ACC112 (cell line): Measurements from ENCODE around the gene PLA2G4F.

Experiments used
- H2AFZ ChIP-seq: fragments of 200-600 bp; sonication (generic); one replicate; pipeline ENCODE4 v1.6.0; 2017; ENCODE audit warnings: antibody characterized with exemption, low read length; ENCODE audit not compliant: unreplicated experiment
- H3K27ac ChIP-seq: fragments of 200-600 bp; sonication (generic); 2 replicates; pipeline ENCODE4 v1.5.1; 2014; ENCODE audit warnings: low read depth, mild to moderate bottlenecking, antibody characterized with exemption, low read length, moderate library complexity
- H3K27me3 ChIP-seq: fragments of 200-600 bp; sonication (generic); 2 replicates; pipeline ENCODE4 v1.6.1; 2014; ENCODE audit warnings: mild to moderate bottlenecking, antibody characterized with exemption, low read length, moderate library complexity, mixed read lengths; ENCODE audit not compliant: insufficient read depth
- H3K36me3 ChIP-seq: fragments of 200-600 bp; sonication (generic); 2 replicates; pipeline ENCODE4 v1.6.1; 2016; ENCODE audit warnings: mild to moderate bottlenecking, antibody characterized with exemption, low read length, moderate library complexity, mixed read lengths; ENCODE audit not compliant: insufficient read depth
- H3K4me1 ChIP-seq: fragments of 200-600 bp; sonication (generic); one replicate; pipeline ENCODE4 v1.6.1; 2016; ENCODE audit warnings: low read length, mixed read lengths; ENCODE audit not compliant: insufficient read depth, unreplicated experiment, control insufficient read depth
- H3K4me3 ChIP-seq: fragments of 200-600 bp; sonication (generic); 2 replicates; pipeline ENCODE4 v1.5.1; 2014; ENCODE audit warnings: mild to moderate bottlenecking, low read depth, low read length
- H3K79me2 ChIP-seq: fragments of 200-600 bp; sonication (generic); one replicate; pipeline ENCODE4 v1.6.0; 2016; ENCODE audit warnings: low read length; ENCODE audit not compliant: control insufficient read depth, unreplicated experiment, insufficient read depth

The PLA2G4F gene

DNA sequence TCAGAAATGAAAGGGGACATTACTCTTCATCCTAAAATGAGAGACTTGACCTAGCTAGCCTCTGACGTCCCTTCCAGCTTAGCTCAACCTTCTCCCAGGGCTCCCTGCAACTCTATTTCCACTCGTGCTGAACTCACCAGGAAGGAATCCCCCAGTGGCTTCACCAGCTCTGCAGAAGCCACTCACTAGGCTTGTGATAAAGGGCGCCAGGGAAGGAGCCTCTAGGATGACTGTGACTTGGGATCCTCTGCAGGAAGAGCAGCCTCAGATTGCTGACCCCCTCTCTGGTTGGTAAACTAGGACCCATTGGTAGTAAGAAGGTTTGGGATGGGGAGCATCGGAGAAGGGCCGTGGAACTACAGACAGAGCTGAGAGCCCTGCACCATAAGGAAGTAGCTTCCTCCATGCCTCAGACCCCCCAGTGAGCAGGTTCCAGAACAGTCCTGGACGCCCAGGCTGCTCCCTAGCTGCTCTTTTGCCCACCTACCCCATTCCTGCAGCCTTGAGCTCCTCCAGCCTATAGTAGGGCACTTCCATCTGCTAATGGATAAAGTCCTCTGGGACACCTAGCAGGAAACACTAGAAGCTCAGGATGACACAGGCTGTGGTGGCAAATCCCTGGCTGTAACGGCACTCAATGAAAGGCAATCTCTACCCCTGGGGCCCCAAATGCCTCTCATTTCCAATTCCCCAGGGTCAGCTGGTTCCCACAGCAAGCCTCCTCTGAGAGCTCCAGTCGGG is 26.0 kb downstream of the PLA2G4F start:
- no peak overlapping the region for H3K4me3 ChIP-seq
- H3K36me3 ChIP-seq: no peaks in the 10 kb centered on the region
- no peak overlapping the region for H3K27ac ChIP-seq
- H3K4me1 ChIP-seq: no peaks in the 10 kb centered on the region
- H3K79me2 ChIP-seq: no peaks in the 10 kb centered on the region
- no peak overlapping the region for H2AFZ ChIP-seq
- H3K27me3 ChIP-seq: peaks cover 53% of the 10 kb centered on the region

- Histone ChIP-seq H3K27ac (no peak overlapping the region), H3K4me1 (no peaks in the 10 kb centered on the region), H2AFZ (no peak overlapping the region), H3K79me2 (no peaks in the 10 kb centered on the region), H3K4me3 (no peak overlapping the region), H3K27me3 (peaks cover 61% of the 10 kb centered on the region), H3K36me3 (no peaks in the 10 kb centered on the region)
Measured at GRCh38 chr15:42129364-42129763, 27.1 kb downstream of the PLA2G4F start.

- Histone ChIP-seq H3K79me2 (no peaks in the 10 kb centered on the region), H3K36me3 (no peaks in the 10 kb centered on the region), H3K4me3 (no peak overlapping the region), H3K27me3 (peaks cover 70% of the 10 kb centered on the region), H3K4me1 (no peaks in the 10 kb centered on the region), H2AFZ (no peak overlapping the region), H3K27ac (no peak overlapping the region)
Measured at GRCh38 chr15:42128476-42128875, 28.0 kb downstream of the PLA2G4F start.

DNA sequence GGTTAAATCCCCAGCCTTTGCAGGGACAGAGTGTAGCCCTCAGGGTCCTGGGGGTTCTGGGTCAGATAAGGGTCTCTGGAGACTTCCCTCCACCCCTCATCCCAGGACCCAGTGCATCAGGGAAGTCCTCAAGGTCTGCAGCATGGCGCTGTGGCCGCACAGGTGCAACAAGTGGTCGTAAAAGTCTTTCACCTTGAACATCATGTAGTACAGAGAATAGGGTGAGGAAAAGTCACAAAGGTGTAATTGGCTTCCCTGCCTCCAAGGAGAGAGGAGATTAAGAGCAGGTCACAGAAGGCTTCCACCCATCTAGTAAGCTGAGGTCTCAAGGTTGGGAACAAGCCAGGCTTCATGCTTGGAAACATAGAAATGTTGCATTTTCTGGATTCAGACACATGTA is 32.9 kb downstream of the PLA2G4F start:
- H3K27me3 ChIP-seq: peaks cover 80% of the 10 kb centered on the region
- no peaks in the 10 kb centered on the region for H3K79me2 ChIP-seq
- no peaks in the 10 kb centered on the region for H3K4me1 ChIP-seq
- H3K36me3 ChIP-seq: no peaks in the 10 kb centered on the region
- no peak overlapping the region for H2AFZ ChIP-seq
- no peak overlapping the region for H3K4me3 ChIP-seq
- H3K27ac ChIP-seq: no peak overlapping the region

DNA sequence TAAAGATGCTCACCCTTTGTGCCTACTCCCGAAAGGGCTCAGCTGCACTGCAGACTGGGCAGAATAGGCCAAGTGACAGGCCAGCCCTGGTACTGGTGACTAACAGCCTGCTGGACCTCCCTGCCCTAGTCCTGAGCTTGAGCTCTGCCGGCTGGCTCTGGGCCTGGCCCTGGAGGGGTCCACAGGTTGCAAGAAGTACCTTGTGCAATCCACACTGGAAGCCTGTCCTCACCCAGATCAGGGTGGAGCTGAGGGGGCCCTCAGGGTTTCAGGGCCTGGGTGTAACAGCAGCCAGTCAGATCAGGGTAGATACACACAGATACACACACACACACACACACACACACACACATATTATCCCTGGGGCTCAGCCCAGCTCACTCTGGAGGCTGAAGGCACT is 34.8 kb downstream of the PLA2G4F start:
- Histone ChIP-seq H3K27me3 (peaks cover 76% of the 10 kb centered on the region), H3K4me3 (no peak overlapping the region), H3K36me3 (no peaks in the 10 kb centered on the region), H3K4me1 (no peaks in the 10 kb centered on the region), H3K79me2 (no peaks in the 10 kb centered on the region), H2AFZ (no peak overlapping the region), H3K27ac (no peak overlapping the region)

DNA sequence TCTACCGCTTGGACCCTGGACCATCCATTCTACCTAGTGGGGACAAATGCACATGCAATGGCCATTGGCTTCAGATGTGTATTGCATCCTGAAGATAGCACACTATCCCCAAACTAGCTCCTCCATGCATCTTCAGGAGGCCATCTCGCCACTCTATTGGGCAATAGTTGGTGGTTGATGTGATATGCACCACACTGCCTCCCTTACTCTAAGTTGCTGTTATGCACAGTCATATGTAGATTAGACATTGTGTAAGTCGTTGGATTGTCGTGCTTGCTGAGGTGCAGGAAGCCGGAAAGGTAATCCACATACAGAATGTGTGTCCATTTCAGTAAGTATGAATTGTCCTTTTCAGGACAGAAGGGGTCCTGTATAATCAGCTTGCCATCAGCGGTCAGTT is 35.4 kb downstream of the PLA2G4F start:
- Histone ChIP-seq H3K79me2 (no peaks in the 10 kb centered on the region), H3K36me3 (no peaks in the 10 kb centered on the region), H3K4me1 (no peaks in the 10 kb centered on the region), H3K27ac (no peak overlapping the region), H3K4me3 (no peak overlapping the region), H2AFZ (no peak overlapping the region), H3K27me3 (peaks cover 73% of the 10 kb centered on the region)

DNA sequence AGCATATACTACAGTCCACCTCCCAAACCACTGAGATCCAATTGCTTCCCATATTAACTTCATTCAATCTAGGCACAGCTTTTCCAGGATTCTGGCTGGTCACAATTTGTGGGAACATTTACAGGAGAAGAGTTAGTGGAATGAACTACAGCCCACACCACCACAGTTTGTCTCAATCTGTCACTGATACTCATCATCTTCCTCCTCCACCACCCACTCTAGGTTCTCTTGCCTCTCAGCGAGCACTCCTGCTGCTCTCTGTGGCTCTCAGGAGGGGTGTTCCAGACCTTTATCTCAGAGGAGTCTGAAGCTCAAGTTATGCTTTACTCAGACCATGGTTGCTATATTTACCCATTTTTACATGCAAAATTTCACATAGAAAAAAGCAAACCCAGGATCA is 36.2 kb downstream of the PLA2G4F start:
- Histone ChIP-seq H3K27me3 (peaks cover 70% of the 10 kb centered on the region), H3K4me3 (no peak overlapping the region), H3K79me2 (no peaks in the 10 kb centered on the region), H2AFZ (no peak overlapping the region), H3K27ac (no peak overlapping the region), H3K36me3 (no peaks in the 10 kb centered on the region), H3K4me1 (no peaks in the 10 kb centered on the region)

GRCh38 chr15:42119446-42119760 is 37.0 kb downstream of the PLA2G4F start:
- no peak overlapping the region for H3K27ac ChIP-seq
- no peak overlapping the region for H2AFZ ChIP-seq
- no peaks in the 10 kb centered on the region for H3K79me2 ChIP-seq

DNA sequence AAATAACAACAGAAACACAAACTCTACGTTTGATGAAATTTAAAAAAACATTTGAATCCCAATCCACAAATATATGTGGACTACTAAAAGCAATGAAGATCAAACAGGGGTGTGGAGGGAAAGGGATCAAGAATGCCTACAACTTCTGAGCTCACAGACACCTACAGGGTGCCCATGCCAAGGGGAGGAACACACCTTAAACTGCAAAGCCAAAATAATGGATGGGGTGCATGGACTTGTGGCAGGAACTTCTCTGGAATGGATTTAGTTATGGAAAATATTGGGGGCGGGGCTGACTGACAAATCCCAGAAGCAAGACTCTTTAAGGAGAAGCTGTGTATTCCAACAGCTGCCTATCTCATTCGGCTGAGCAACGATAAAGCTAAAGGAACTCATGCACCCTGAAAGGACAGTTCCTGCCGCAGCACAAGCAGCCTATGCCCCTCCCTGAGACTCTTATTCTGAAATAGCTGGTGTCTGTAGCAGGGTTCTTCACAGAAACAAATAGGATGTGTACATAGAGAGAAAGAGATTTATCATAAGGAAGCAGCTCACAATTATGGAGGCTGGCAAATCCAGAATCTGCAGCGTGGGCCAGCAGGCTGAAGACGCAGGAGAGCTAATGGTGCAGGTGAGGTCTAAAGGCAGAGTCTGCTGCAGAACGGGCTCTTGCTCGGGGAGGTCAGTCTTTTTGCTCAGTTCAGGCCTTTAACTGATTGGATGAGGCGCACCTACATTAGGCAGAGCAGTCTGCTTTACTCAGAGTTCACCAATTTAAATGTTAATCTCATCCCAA is 37.6 kb downstream of the PLA2G4F start:
- H2AFZ ChIP-seq: no peak overlapping the region
- H3K27me3 ChIP-seq: peaks cover 67% of the 10 kb centered on the region
- no peaks in the 10 kb centered on the region for H3K4me1 ChIP-seq
- no peaks in the 10 kb centered on the region for H3K79me2 ChIP-seq
- no peak overlapping the region for H3K27ac ChIP-seq
- no peak overlapping the region for H3K4me3 ChIP-seq
- H3K36me3 ChIP-seq: no peaks in the 10 kb centered on the region

More at GRCh38 chr15:42119446-42119760, 37.0 kb downstream of the PLA2G4F start:
- Histone ChIP-seq H3K36me3 (no peaks in the 10 kb centered on the region), H3K27me3 (peaks cover 72% of the 10 kb centered on the region), H3K4me3 (no peak overlapping the region), H3K4me1 (no peaks in the 10 kb centered on the region)

DNA sequence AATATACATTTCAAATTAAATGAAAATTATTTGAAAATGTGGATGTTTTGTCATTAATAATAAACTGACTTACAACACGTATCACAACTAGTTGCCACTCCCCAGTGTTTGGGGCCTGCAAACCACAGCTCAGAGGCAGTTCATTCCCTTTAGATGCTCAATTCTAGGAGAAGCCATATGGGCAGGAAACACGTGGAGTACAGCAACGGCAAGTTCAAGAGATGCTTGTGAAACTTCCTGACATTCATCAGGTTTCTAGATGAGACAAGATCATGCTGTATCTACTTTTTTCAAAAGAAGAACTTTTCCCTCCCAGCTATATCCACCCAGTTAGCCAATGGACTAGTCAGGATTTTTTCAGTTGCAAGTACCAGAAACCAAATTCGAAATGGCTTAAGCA is 44.5 kb downstream of the PLA2G4F start:
- H3K27me3 ChIP-seq: peaks cover 50% of the 10 kb centered on the region
- no peak overlapping the region for H2AFZ ChIP-seq
- H3K27ac ChIP-seq: no peak overlapping the region
- H3K36me3 ChIP-seq: no peaks in the 10 kb centered on the region
- H3K4me3 ChIP-seq: no peak overlapping the region
- no peaks in the 10 kb centered on the region for H3K4me1 ChIP-seq
- no peaks in the 10 kb centered on the region for H3K79me2 ChIP-seq

DNA sequence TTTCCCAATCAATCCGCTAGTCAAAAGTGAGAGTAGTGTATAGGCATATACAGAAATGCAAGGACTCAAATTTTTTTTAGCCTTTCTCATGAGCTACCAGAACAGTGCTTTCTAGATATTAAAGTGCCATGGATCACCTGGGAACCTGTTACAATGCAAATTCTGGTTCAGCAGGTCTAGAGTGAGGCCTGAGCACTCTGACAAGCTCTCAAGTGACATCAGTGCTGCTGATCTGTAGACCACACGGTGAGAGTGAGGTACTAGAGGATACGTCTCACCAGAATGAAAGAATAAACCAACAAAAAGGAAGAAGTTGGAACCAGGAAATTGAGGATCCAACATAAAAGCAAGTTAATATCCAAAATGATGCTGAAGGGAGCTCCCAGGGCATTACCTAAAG is 46.1 kb downstream of the PLA2G4F start:
- Histone ChIP-seq H3K4me1 (no peaks in the 10 kb centered on the region), H3K36me3 (no peaks in the 10 kb centered on the region), H3K27me3 (peaks cover 47% of the 10 kb centered on the region), H3K27ac (no peak overlapping the region), H3K4me3 (no peak overlapping the region), H2AFZ (no peak overlapping the region), H3K79me2 (no peaks in the 10 kb centered on the region)
